ACC112 (cell line): ENCODE data around the gene STRC.
"Not testable (repeated sequence)": the region's sequence is repeated elsewhere in the genome, so short reads cannot be mapped to it uniquely, and the experiment has no call there.

Experiments used
- H2AFZ ChIP-seq: fragments of 200-600 bp; sonication (generic); one replicate; pipeline ENCODE4 v1.6.0; 2017; ENCODE audit warnings: antibody characterized with exemption, low read length; ENCODE audit not compliant: unreplicated experiment
- H3K27ac ChIP-seq: fragments of 200-600 bp; sonication (generic); 2 replicates; pipeline ENCODE4 v1.5.1; 2014; ENCODE audit warnings: low read depth, mild to moderate bottlenecking, antibody characterized with exemption, low read length, moderate library complexity
- H3K27me3 ChIP-seq: fragments of 200-600 bp; sonication (generic); 2 replicates; pipeline ENCODE4 v1.6.1; 2014; ENCODE audit warnings: mild to moderate bottlenecking, antibody characterized with exemption, low read length, moderate library complexity, mixed read lengths; ENCODE audit not compliant: insufficient read depth
- H3K36me3 ChIP-seq: fragments of 200-600 bp; sonication (generic); 2 replicates; pipeline ENCODE4 v1.6.1; 2016; ENCODE audit warnings: mild to moderate bottlenecking, antibody characterized with exemption, low read length, moderate library complexity, mixed read lengths; ENCODE audit not compliant: insufficient read depth
- H3K4me1 ChIP-seq: fragments of 200-600 bp; sonication (generic); one replicate; pipeline ENCODE4 v1.6.1; 2016; ENCODE audit warnings: low read length, mixed read lengths; ENCODE audit not compliant: insufficient read depth, unreplicated experiment, control insufficient read depth
- H3K4me3 ChIP-seq: fragments of 200-600 bp; sonication (generic); 2 replicates; pipeline ENCODE4 v1.5.1; 2014; ENCODE audit warnings: mild to moderate bottlenecking, low read depth, low read length
- H3K79me2 ChIP-seq: fragments of 200-600 bp; sonication (generic); one replicate; pipeline ENCODE4 v1.6.0; 2016; ENCODE audit warnings: low read length; ENCODE audit not compliant: control insufficient read depth, unreplicated experiment, insufficient read depth

STRC gene

GRCh38 chr15:43622068-43622799, 3.6 kb upstream of the STRC start:
- not testable (repeated sequence) for H3K36me3 ChIP-seq, H2AFZ ChIP-seq, H3K4me3 ChIP-seq, H3K27me3 ChIP-seq, H3K79me2 ChIP-seq, H3K27ac ChIP-seq, H3K4me1 ChIP-seq

- H3K27me3 ChIP-seq, H3K27ac ChIP-seq, H3K36me3 ChIP-seq, H3K4me1 ChIP-seq, H2AFZ ChIP-seq, H3K4me3 ChIP-seq, H3K79me2 ChIP-seq: not testable (repeated sequence)
Observed at GRCh38 chr15:43617750-43618149, 850 bp downstream of the STRC start.

- H3K4me3 ChIP-seq, H3K79me2 ChIP-seq, H3K36me3 ChIP-seq, H3K4me1 ChIP-seq, H2AFZ ChIP-seq, H3K27ac ChIP-seq: not testable (repeated sequence)
- peaks cover 30% of the 10 kb centered on the region for H3K27me3 ChIP-seq
Observed at GRCh38 chr15:43602233-43602632, 16.4 kb downstream of the STRC start.

- not testable (repeated sequence) for H3K4me1 ChIP-seq, H2AFZ ChIP-seq
- H3K27me3 ChIP-seq, result peaks cover 35% of the 10 kb centered on the region
Observed at GRCh38 chr15:43600200-43600599, 18.4 kb downstream of the STRC start.

GRCh38 chr15:43599131-43599530, 19.5 kb downstream of the STRC start:
- not testable (repeated sequence) for H3K27ac ChIP-seq, H3K79me2 ChIP-seq, H3K4me3 ChIP-seq, H3K4me1 ChIP-seq, H2AFZ ChIP-seq, H3K36me3 ChIP-seq
- H3K27me3 ChIP-seq, result peaks cover 35% of the 10 kb centered on the region

More at GRCh38 chr15:43600200-43600599, 18.4 kb downstream of the STRC start:
- H3K4me3 ChIP-seq, H3K27ac ChIP-seq, H3K79me2 ChIP-seq, H3K36me3 ChIP-seq: not testable (repeated sequence)

- H3K79me2 ChIP-seq, H3K4me1 ChIP-seq, H3K36me3 ChIP-seq, H3K27ac ChIP-seq, H3K4me3 ChIP-seq, H2AFZ ChIP-seq: not testable (repeated sequence)
- peaks cover 11% of the 10 kb centered on the region for H3K27me3 ChIP-seq
Observed at GRCh38 chr15:43593328-43594190, 25.0 kb downstream of the STRC start, which contains the start of gene CKMT1B. TSS of gene CKMT1B (plus strand) at chr15:43594027. CDS start at chr15:43594219, 192 bp downstream.

GRCh38 chr15:43592841-43593240, 25.8 kb downstream of the STRC start:
- H2AFZ ChIP-seq, H3K4me3 ChIP-seq, H3K4me1 ChIP-seq, H3K27ac ChIP-seq, H3K79me2 ChIP-seq, H3K36me3 ChIP-seq: not testable (repeated sequence)
- H3K27me3 ChIP-seq, result peaks cover 11% of the 10 kb centered on the region

- not testable (repeated sequence) for H3K27ac ChIP-seq, H3K4me3 ChIP-seq, H3K27me3 ChIP-seq, H2AFZ ChIP-seq, H3K4me1 ChIP-seq, H3K36me3 ChIP-seq, H3K79me2 ChIP-seq
Observed at GRCh38 chr15:43589778-43590466, 28.7 kb downstream of the STRC start, which contains the start of gene PPIP5K1. TSS of gene PPIP5K1 (minus strand) at chr15:43590208. CDS start at chr15:43584504, 5,704 bp downstream.

GRCh38 chr15:43574607-43575006, 44.0 kb downstream of the STRC start:
- not testable (repeated sequence) for H3K27me3 ChIP-seq, H3K36me3 ChIP-seq, H3K79me2 ChIP-seq, H3K4me3 ChIP-seq, H3K27ac ChIP-seq, H2AFZ ChIP-seq, H3K4me1 ChIP-seq

GRCh38 chr15:43566615-43567014, 52.0 kb downstream of the STRC start:
- H3K27me3 ChIP-seq, H3K4me3 ChIP-seq, H3K79me2 ChIP-seq, H3K36me3 ChIP-seq, H3K4me1 ChIP-seq, H3K27ac ChIP-seq, H2AFZ ChIP-seq: not testable (repeated sequence)
